ENCODE measurements around the gene LYAR.
"Not testable (repeated sequence)": the region's sequence is repeated elsewhere in the genome, so short reads cannot be mapped to it uniquely, and the experiment has no call there.

LYAR gene

GRCh38 chr4:4269331-4269731 lies 20.6 kb downstream of the LYAR start:
- H3K36me3 Mint-ChIP-seq (ENCODE audit: insufficient read depth): peaks cover 41% of the 10 kb centered on the region
- H3K4me3 Mint-ChIP-seq: peak overlapping the region; percentile 86 to 87
- ATAC-seq (replicated peaks) (peak; percentile 84), DNase-seq (peak; percentile 58 to 73 (median 64))
- H3K27me3 Mint-ChIP-seq: no peaks in the 10 kb centered on the region
- H3K27ac Mint-ChIP-seq: peak overlapping the region; percentile 98 to 99
- H3K9me3 Mint-ChIP-seq: peaks cover 0 to 2% of the 10 kb centered on the region in 2 donors
- H3K4me1 Mint-ChIP-seq (ENCODE audit: low read depth in 2 of 2): peaks cover 52 to 57% of the 10 kb centered on the region in 2 donors

- DNase-seq (no peak), ATAC-seq (replicated peaks) (no peak)
- H3K27ac Mint-ChIP-seq: peak overlapping the region; percentile 98 to 99
- H3K4me1 Mint-ChIP-seq (ENCODE audit: low read depth in 2 of 2): peaks cover 50 to 57% of the 10 kb centered on the region in 2 donors
- peaks cover 0 to 2% of the 10 kb centered on the region in 2 donors for H3K9me3 Mint-ChIP-seq
- H3K4me3 Mint-ChIP-seq: peak overlapping the region; percentile 86 to 87
- H3K27me3 Mint-ChIP-seq: no peaks in the 10 kb centered on the region
- H3K36me3 Mint-ChIP-seq (ENCODE audit: insufficient read depth): peaks cover 35% of the 10 kb centered on the region
These were observed 21.2 kb downstream of the LYAR start for GRCh38 chr4:4268776-4269175.

- Mint-ChIP-seq H3K27ac (peak overlapping the region; percentile 98 to 99), H3K27me3 (no peaks in the 10 kb centered on the region), H3K36me3 (ENCODE audit: insufficient read depth) (peaks cover 33% of the 10 kb centered on the region), H3K9me3 (peaks cover 0 to 2% of the 10 kb centered on the region in 2 donors), H3K4me1 (ENCODE audit: low read depth in 2 of 2) (peaks cover 52 to 57% of the 10 kb centered on the region in 2 donors), H3K4me3 (peak overlapping the region; percentile 75 to 86)
- DNase-seq (no peak), ATAC-seq (replicated peaks) (no peak)
These were observed 22.0 kb downstream of the LYAR start for GRCh38 chr4:4267981-4268380.

- ATAC-seq (replicated peaks): peak; percentile 100
- H3K9me3 Mint-ChIP-seq: no peaks in the 10 kb centered on the region
These were observed 29.7 kb downstream of the LYAR start for GRCh38 chr4:4260185-4260751.

GRCh38 chr4:4259484-4260100 lies 30.4 kb downstream of the LYAR start:
- no peaks in the 10 kb centered on the region for H3K9me3 Mint-ChIP-seq
- H3K27ac Mint-ChIP-seq: peak overlapping the region; percentile 20 to 75
- H3K27me3 Mint-ChIP-seq: no peaks in the 10 kb centered on the region
- no peak for DNase-seq
- no peak overlapping the region for H3K4me3 Mint-ChIP-seq
- H3K4me1 Mint-ChIP-seq (ENCODE audit: low read depth in 2 of 2): peaks cover 10 to 12% of the 10 kb centered on the region in 2 donors
- ATAC-seq (replicated peaks): no peak
- H3K36me3 Mint-ChIP-seq (ENCODE audit: insufficient read depth): peaks cover 6% of the 10 kb centered on the region

More at GRCh38 chr4:4260185-4260751, 29.7 kb downstream of the LYAR start:
- peak; percentile 32 to 36 (median 34) for DNase-seq
- H3K27me3 Mint-ChIP-seq: no peaks in the 10 kb centered on the region
- peaks cover 6% of the 10 kb centered on the region for H3K36me3 Mint-ChIP-seq (ENCODE audit: insufficient read depth)
- H3K27ac Mint-ChIP-seq: peak overlapping the region in 1 of 2 donors; percentile 75
- H3K4me3 Mint-ChIP-seq: no peak overlapping the region
- peaks cover 15% of the 10 kb centered on the region in 2 donors for H3K4me1 Mint-ChIP-seq (ENCODE audit: low read depth in 2 of 2)

GRCh38 chr4:4257705-4258104 lies 32.2 kb downstream of the LYAR start:
- H3K4me1 Mint-ChIP-seq (ENCODE audit: low read depth in 2 of 2): peaks cover 6 to 10% of the 10 kb centered on the region in 2 donors
- not testable (repeated sequence) for H3K4me3 Mint-ChIP-seq; H3K9me3 Mint-ChIP-seq; H3K36me3 Mint-ChIP-seq (ENCODE audit: insufficient read depth); H3K27ac Mint-ChIP-seq; H3K27me3 Mint-ChIP-seq; ATAC-seq (replicated peaks); DNase-seq

GRCh38 chr4:4256799-4257198 lies 33.2 kb downstream of the LYAR start:
- H3K36me3 Mint-ChIP-seq (ENCODE audit: insufficient read depth): no peaks in the 10 kb centered on the region
- no peak overlapping the region for H3K27ac Mint-ChIP-seq
- H3K4me1 Mint-ChIP-seq (ENCODE audit: low read depth in 2 of 2): peaks cover 3 to 10% of the 10 kb centered on the region in 2 donors
- no peaks in the 10 kb centered on the region for H3K9me3 Mint-ChIP-seq
- DNase-seq: no peak
- H3K27me3 Mint-ChIP-seq: no peaks in the 10 kb centered on the region
- no peak overlapping the region for H3K4me3 Mint-ChIP-seq
- ATAC-seq (replicated peaks): no peak

GRCh38 chr4:4254666-4255065 lies 35.3 kb downstream of the LYAR start:
- ATAC-seq (replicated peaks) (no peak), DNase-seq (no peak)
- Mint-ChIP-seq H3K27ac (no peak overlapping the region), H3K4me3 (no peak overlapping the region), H3K36me3 (ENCODE audit: insufficient read depth) (peaks cover 4% of the 10 kb centered on the region), H3K9me3 (no peaks in the 10 kb centered on the region), H3K4me1 (ENCODE audit: low read depth in 2 of 2) (no peaks in the 10 kb centered on the region), H3K27me3 (no peaks in the 10 kb centered on the region)

- Mint-ChIP-seq H3K4me1 (ENCODE audit: low read depth in 2 of 2) (no peaks in the 10 kb centered on the region), H3K4me3 (no peak overlapping the region), H3K27ac (no peak overlapping the region), H3K36me3 (ENCODE audit: insufficient read depth) (peaks cover 4% of the 10 kb centered on the region), H3K9me3 (no peaks in the 10 kb centered on the region), H3K27me3 (no peaks in the 10 kb centered on the region)
- ATAC-seq (replicated peaks) (no peak), DNase-seq (no peak)
These were observed 35.8 kb downstream of the LYAR start for GRCh38 chr4:4254199-4254598.

GRCh38 chr4:4249866-4250265 lies 40.1 kb downstream of the LYAR start:
- peaks cover 14 to 22% of the 10 kb centered on the region in 2 donors for H3K4me1 Mint-ChIP-seq (ENCODE audit: low read depth in 2 of 2)
- no peaks in the 10 kb centered on the region for H3K9me3 Mint-ChIP-seq
- H3K4me3 Mint-ChIP-seq: peak overlapping the region; percentile 27 to 37
- peaks cover 25% of the 10 kb centered on the region for H3K36me3 Mint-ChIP-seq (ENCODE audit: insufficient read depth)
- no peaks in the 10 kb centered on the region for H3K27me3 Mint-ChIP-seq
- peak overlapping the region; percentile 22 to 35 for H3K27ac Mint-ChIP-seq
- DNase-seq (no peak), ATAC-seq (replicated peaks) (no peak)

- H3K4me3 Mint-ChIP-seq; H3K9me3 Mint-ChIP-seq; H3K27me3 Mint-ChIP-seq; DNase-seq; ATAC-seq (replicated peaks): not testable (repeated sequence)
- Mint-ChIP-seq H3K36me3 (ENCODE audit: insufficient read depth) (peaks cover 30% of the 10 kb centered on the region), H3K4me1 (ENCODE audit: low read depth in 2 of 2) (peaks cover 14 to 23% of the 10 kb centered on the region in 2 donors), H3K27ac (peak overlapping the region in 1 of 2 donors; percentile 35)
These were observed 40.6 kb downstream of the LYAR start for GRCh38 chr4:4249342-4249741.

GRCh38 chr4:4248885-4249203 lies 41.1 kb downstream of the LYAR start:
- Mint-ChIP-seq H3K36me3 (ENCODE audit: insufficient read depth) (peaks cover 34% of the 10 kb centered on the region), H3K27ac (peak overlapping the region; percentile 98), H3K4me3 (peak overlapping the region; percentile 96 to 97), H3K9me3 (no peaks in the 10 kb centered on the region), H3K27me3 (no peaks in the 10 kb centered on the region), H3K4me1 (ENCODE audit: low read depth in 2 of 2) (peaks cover 17 to 24% of the 10 kb centered on the region in 2 donors)
- DNase-seq: no peak
- no peak for ATAC-seq (replicated peaks)

- ATAC-seq (replicated peaks) (peak; percentile 97), DNase-seq (peak; percentile 90 to 92 (median 91))
- no peaks in the 10 kb centered on the region for H3K27me3 Mint-ChIP-seq
- H3K27ac Mint-ChIP-seq: peak within 1 kb of the TSS; percentile 98
- H3K4me1 Mint-ChIP-seq (ENCODE audit: low read depth in 2 of 2): peaks cover 19 to 29% of the 10 kb centered on the region in 2 donors
- H3K36me3 Mint-ChIP-seq (ENCODE audit: insufficient read depth): peaks cover 40% of the 10 kb centered on the region
- H3K4me3 Mint-ChIP-seq: peak within 1 kb of the TSS; percentile 96 to 97
- H3K9me3 Mint-ChIP-seq: no peaks in the 10 kb centered on the region
These were observed 41.7 kb downstream of the LYAR start, which contains the start of gene TMEM128 for GRCh38 chr4:4248029-4248884. TSS of gene TMEM128 (minus strand) at chr4:4248223. CDS start at chr4:4248202, 21 bp downstream.

Data from effector memory CD8-positive, alpha-beta T cell (primary cell).